DND-41 (cell line): ENCODE data around the gene TBC1D21.
A peak's percentile ranks its signal among the peaks of the same experiment; 100 is the strongest.

Experiments used
- ATAC-seq: fragments of 200-7000 bp; cut with Tn5 transposase; 3 replicates; pipeline ENCODE4 v1.9.1; 2021; ENCODE audit warnings: low read depth; ENCODE audit not compliant: insufficient read depth
- DNase-seq: peaks from one replicate; pipeline ENCODE4 v3.0.0-alpha.2; 2020
- H2AFZ ChIP-seq: 2 replicates; pipeline ENCODE4 v1.6.0; 2012; ENCODE audit warnings: low read depth, low read length
- H3K27ac ChIP-seq: 2 replicates; pipeline ENCODE4 v1.5.1; 2012; ENCODE audit warnings: low read length, inconsistent platforms
- H3K27me3 ChIP-seq: fragments of 200-600 bp; sonication (generic); 2 replicates; pipeline ENCODE4 v1.6.0; 2012; ENCODE audit warnings: low read length, mild to moderate bottlenecking, inconsistent platforms; ENCODE audit not compliant: insufficient read depth, poor library complexity
- H3K36me3 ChIP-seq: 2 replicates; pipeline ENCODE4 v1.5.1; 2012; ENCODE audit warnings: low read length, inconsistent platforms; ENCODE audit not compliant: insufficient read depth
- H3K4me1 ChIP-seq: 2 replicates; pipeline ENCODE4 v1.5.1; 2012; ENCODE audit warnings: mild to moderate bottlenecking, low read length; ENCODE audit not compliant: insufficient read depth
- H3K4me2 ChIP-seq: 2 replicates; pipeline ENCODE4 v1.6.0; 2012; ENCODE audit warnings: mild to moderate bottlenecking, moderate library complexity, low read length, inconsistent platforms; ENCODE audit not compliant: insufficient read depth
- H3K4me3 ChIP-seq, 2 experiments: fragments of 200-600 bp in 1 of 2; shearing (Covaris generic) in 1 of 2; 2 replicates each; pipeline ENCODE4 v1.5.1; 2012 to 2016; ENCODE audit warnings: inconsistent platforms in 2 of 2, low read length in 2 of 2, mild to moderate bottlenecking in 2 of 2, low read depth in 1 of 2, moderate library complexity in 1 of 2
- H3K79me2 ChIP-seq: 2 replicates; pipeline ENCODE4 v1.6.0; 2012; ENCODE audit warnings: low read length, inconsistent platforms; ENCODE audit not compliant: insufficient read depth
- H3K9ac ChIP-seq: 2 replicates; pipeline ENCODE4 v1.6.0; 2012; ENCODE audit warnings: low read depth, mild to moderate bottlenecking, inconsistent platforms, low read length, moderate library complexity
- H3K9me3 ChIP-seq: 2 replicates; pipeline ENCODE4 v1.5.1; 2012; ENCODE audit warnings: low read length, moderate library complexity, mild to moderate bottlenecking, inconsistent platforms; ENCODE audit not compliant: insufficient read depth, severe bottlenecking
- H4K20me1 ChIP-seq: 2 replicates; pipeline ENCODE4 v1.6.0; 2012; ENCODE audit warnings: low read length; ENCODE audit not compliant: insufficient read depth
- EZH2 ChIP-seq: IDR thresholded peaks from 3 replicates; pipeline ENCODE4 v1.6.1; 2012; ENCODE audit warnings: borderline replicate concordance, low read depth, mild to moderate bottlenecking, moderate library complexity, low read length, inconsistent platforms; ENCODE audit not compliant: severe bottlenecking
- TF ChIP-seq, protein P1 (sequence below): IDR thresholded peaks from 2 replicates; pipeline ENCODE4 v1.5.1; 2012; ENCODE audit warnings: borderline replicate concordance, low read length, moderate library complexity, mild to moderate bottlenecking; ENCODE audit not compliant: poor library complexity, severe bottlenecking; ENCODE audit errors: extremely low read depth

The TBC1D21 gene

DNA sequence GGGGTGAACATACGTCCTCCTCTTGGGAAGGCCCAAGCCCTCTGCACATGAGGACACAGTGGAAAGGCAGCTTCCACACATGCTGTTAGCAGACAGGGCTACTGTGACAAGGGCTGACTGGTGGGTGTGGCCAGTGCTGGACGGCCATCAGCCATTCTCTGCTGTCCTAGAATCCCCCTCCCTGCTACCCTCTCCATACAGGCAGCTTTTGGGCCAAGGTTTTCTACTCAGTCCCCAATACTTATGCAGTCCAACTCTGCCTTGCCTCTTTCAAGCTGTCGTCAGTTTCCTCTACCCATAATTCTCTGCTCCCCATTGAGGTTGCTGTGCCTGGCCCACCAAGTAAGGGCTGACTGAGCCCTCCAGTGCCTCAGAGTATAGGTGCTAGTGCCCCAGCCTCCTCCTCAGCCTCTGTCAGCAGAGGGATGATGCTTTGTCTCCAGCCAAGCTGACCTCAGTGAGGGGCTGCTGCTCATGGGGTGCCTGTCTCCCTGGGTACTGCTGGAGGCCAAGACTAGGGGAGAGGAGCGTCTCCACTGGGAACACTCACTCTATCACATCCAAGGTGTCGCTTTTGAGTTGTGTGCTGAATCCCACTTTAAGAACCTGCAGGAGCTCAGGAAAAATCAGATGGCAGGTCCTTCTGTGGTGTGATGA, 55.7 kb downstream of the TBC1D21 start:
- Histone ChIP-seq H3K27me3 (peaks cover 2% of the 10 kb centered on the region), H4K20me1 (no peaks in the 10 kb centered on the region), H3K9ac (no peak overlapping the region), H3K4me3 (no peak overlapping the region), H2AFZ (peak overlapping the region; percentile 33; the same call in 1 of the 2 replicates), H3K9me3 (no peaks in the 10 kb centered on the region), H3K4me1 (no peaks in the 10 kb centered on the region), H3K36me3 (no peaks in the 10 kb centered on the region), H3K4me2 (no peak overlapping the region), H3K27ac (no peak overlapping the region), H3K79me2 (no peaks in the 10 kb centered on the region)
- TF ChIP-seq EZH2, result no peak
- TF ChIP-seq, protein P1, sequence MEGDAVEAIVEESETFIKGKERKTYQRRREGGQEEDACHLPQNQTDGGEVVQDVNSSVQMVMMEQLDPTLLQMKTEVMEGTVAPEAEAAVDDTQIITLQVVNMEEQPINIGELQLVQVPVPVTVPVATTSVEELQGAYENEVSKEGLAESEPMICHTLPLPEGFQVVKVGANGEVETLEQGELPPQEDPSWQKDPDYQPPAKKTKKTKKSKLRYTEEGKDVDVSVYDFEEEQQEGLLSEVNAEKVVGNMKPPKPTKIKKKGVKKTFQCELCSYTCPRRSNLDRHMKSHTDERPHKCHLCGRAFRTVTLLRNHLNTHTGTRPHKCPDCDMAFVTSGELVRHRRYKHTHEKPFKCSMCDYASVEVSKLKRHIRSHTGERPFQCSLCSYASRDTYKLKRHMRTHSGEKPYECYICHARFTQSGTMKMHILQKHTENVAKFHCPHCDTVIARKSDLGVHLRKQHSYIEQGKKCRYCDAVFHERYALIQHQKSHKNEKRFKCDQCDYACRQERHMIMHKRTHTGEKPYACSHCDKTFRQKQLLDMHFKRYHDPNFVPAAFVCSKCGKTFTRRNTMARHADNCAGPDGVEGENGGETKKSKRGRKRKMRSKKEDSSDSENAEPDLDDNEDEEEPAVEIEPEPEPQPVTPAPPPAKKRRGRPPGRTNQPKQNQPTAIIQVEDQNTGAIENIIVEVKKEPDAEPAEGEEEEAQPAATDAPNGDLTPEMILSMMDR, result no peak
- ATAC-seq (no peak), DNase-seq (no peak)

DNA sequence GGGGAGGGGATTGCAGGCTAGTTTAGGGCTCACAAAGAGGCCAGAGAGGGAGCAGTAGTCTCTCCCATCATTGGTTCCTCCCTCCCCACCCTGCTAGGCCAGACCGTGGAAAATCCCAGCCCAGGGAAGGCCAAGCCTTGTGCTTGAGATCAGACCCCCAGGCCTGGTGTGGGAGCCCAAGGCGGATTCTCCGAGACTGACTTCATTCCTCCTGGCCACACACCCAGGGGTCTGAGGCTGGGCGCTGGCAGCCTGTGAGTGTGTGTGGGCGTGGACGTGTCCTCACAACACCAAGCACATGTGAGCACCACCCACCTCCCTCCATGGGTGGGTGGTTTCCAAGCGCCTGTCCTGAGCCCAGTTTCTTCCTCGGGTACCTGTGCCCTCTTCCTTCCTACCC, 57.0 kb downstream of the TBC1D21 start:
- no peak for DNase-seq
- no peak for ATAC-seq
- peaks cover 2% of the 10 kb centered on the region for H3K27me3 ChIP-seq
- no peaks in the 10 kb centered on the region for H3K9me3 ChIP-seq
- H3K9ac ChIP-seq, result no peak overlapping the region
- H3K27ac ChIP-seq, result no peak overlapping the region
- no peaks in the 10 kb centered on the region for H3K4me1 ChIP-seq
- no peaks in the 10 kb centered on the region for H3K79me2 ChIP-seq
- H3K36me3 ChIP-seq, result no peaks in the 10 kb centered on the region
- no peak overlapping the region for H3K4me2 ChIP-seq
- no peak overlapping the region for H2AFZ ChIP-seq
- TF ChIP-seq, protein P1, result no peak
- no peak for TF ChIP-seq EZH2
- no peaks in the 10 kb centered on the region for H4K20me1 ChIP-seq
- no peak overlapping the region for H3K4me3 ChIP-seq

DNA sequence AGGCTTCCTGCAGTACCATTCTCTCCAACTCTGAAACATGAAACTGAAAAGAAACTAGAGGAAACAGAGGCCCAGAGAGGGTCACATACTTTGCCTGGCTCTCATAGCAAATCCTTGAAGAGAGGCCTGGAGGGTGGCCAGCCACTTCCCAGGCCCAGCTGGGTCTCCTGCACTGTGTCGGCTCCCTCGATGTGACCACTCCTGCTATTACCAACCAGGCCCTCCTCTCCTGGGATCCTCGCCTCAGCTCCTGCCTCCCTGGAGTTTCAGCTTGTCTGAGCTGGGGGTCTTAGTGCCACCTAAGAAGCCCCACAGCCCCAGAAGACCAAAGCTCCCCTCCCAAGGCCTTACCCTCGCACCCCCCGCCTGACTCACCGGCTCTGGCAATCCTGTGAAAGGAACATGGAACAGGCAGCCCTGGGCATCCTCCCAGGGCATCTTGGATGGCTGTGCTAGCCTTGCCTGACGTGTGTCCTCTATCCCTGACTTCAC, 57.5 kb downstream of the TBC1D21 start:
- H3K27me3 ChIP-seq, result peaks cover 2% of the 10 kb centered on the region
- H3K36me3 ChIP-seq, result no peaks in the 10 kb centered on the region
- H3K4me2 ChIP-seq, result no peak overlapping the region
- no peak overlapping the region for H2AFZ ChIP-seq
- TF ChIP-seq EZH2, result no peak
- TF ChIP-seq, protein P1, result no peak
- H3K27ac ChIP-seq, result no peak overlapping the region
- no peaks in the 10 kb centered on the region for H3K79me2 ChIP-seq
- H3K4me1 ChIP-seq, result no peaks in the 10 kb centered on the region
- no peaks in the 10 kb centered on the region for H3K9me3 ChIP-seq
- DNase-seq (no peak), ATAC-seq (no peak)
- no peak overlapping the region for H3K4me3 ChIP-seq
- H3K9ac ChIP-seq, result no peak overlapping the region
- H4K20me1 ChIP-seq, result no peaks in the 10 kb centered on the region

DNA sequence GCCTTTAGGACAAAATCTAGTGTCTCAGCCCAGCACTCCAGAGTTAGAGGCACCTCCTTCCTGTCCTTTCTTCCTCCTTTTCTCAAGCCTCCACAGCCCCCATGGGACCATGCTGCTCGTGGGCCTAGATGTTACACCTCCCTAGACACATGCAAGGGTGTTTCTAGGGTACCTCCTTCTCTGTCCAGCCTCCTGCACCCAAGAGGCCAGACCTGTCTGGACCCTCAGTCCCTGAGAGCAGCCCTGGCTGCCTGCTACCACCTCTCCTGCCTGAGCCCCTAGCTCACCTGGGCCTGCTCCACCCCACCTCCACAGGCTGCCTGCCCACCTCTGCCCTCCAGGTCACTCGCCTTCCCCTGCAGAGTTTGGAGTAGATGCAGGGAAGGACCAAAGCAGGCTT, 58.1 kb downstream of the TBC1D21 start:
- no peaks in the 10 kb centered on the region for H3K9me3 ChIP-seq

More for the DNA sequence above, 58.1 kb downstream of the TBC1D21 start:
- peaks cover 2% of the 10 kb centered on the region for H3K27me3 ChIP-seq
- H3K27ac ChIP-seq, result no peak overlapping the region
- no peak overlapping the region for H3K4me2 ChIP-seq
- H2AFZ ChIP-seq, result no peak overlapping the region
- H3K9ac ChIP-seq, result no peak overlapping the region
- DNase-seq, result no peak
- no peak overlapping the region for H3K4me3 ChIP-seq
- ATAC-seq, result no peak
- H3K4me1 ChIP-seq, result no peaks in the 10 kb centered on the region
- TF ChIP-seq, protein P1, result no peak
- TF ChIP-seq EZH2, result no peak
- H3K36me3 ChIP-seq, result no peaks in the 10 kb centered on the region
- no peaks in the 10 kb centered on the region for H3K79me2 ChIP-seq
- H4K20me1 ChIP-seq, result no peaks in the 10 kb centered on the region
